RWPE2 (cell line): ENCODE measurements around the gene SLCO4A1.

Experiments used
- ATAC-seq: fragments of 200-7000 bp; cut with Tn5 transposase; 3 replicates; pipeline ENCODE4 v1.9.1; 2021; ENCODE audit warnings: low read depth
- DNase-seq: peaks from one replicate; pipeline ENCODE4 v3.0.0-alpha.2; 2020; ENCODE audit warnings: low spot score
- H3K27ac ChIP-seq: fragments of 450-650 bp; 2 replicates; pipeline ENCODE4 v1.5.1; 2017; ENCODE audit warnings: mild to moderate bottlenecking; ENCODE audit not compliant: poor library complexity, severe bottlenecking
- H3K27me3 ChIP-seq: fragments of 250-450 bp; sonication (Bioruptor Pico); 2 replicates; pipeline ENCODE4 v1.5.1; 2021; ENCODE audit warnings: mild to moderate bottlenecking, moderate library complexity; ENCODE audit not compliant: insufficient read depth, poor library complexity, severe bottlenecking
- H3K36me3 ChIP-seq: fragments of 250-450 bp; sonication (Bioruptor Pico); 2 replicates; pipeline ENCODE4 v1.5.1; 2020; ENCODE audit warnings: low read depth, mild to moderate bottlenecking, moderate library complexity
- H3K4me1 ChIP-seq: fragments of 250-450 bp; sonication (Bioruptor Pico); 2 replicates; pipeline ENCODE4 v1.5.1; 2021; ENCODE audit warnings: mild to moderate bottlenecking, moderate library complexity; ENCODE audit not compliant: insufficient read depth, poor library complexity, severe bottlenecking
- H3K4me3 ChIP-seq: fragments of 250-450 bp; sonication (Bioruptor Pico); 2 replicates; pipeline ENCODE4 v1.5.1; 2021; ENCODE audit warnings: mild to moderate bottlenecking, moderate library complexity; ENCODE audit not compliant: severe bottlenecking
- H3K9me3 ChIP-seq: fragments of 250-450 bp; sonication (Bioruptor Pico); 2 replicates; pipeline ENCODE4 v1.5.1; 2021; ENCODE audit warnings: mild to moderate bottlenecking, moderate library complexity; ENCODE audit not compliant: severe bottlenecking
- TF ChIP-seq, protein P1 (sequence below): fragments of 450-650 bp; IDR thresholded peaks from one replicate; pipeline ENCODE4 v1.5.1; 2017; ENCODE audit warnings: mild to moderate bottlenecking, moderate library complexity; ENCODE audit not compliant: poor library complexity, severe bottlenecking

Gene SLCO4A1

GRCh38 chr20:62596486-62596885, 45.8 kb upstream of the SLCO4A1 start:
- H3K36me3 ChIP-seq = no peaks in the 10 kb centered on the region
- ATAC-seq = no peak
- peaks cover 23% of the 10 kb centered on the region for H3K4me1 ChIP-seq
- DNase-seq = no peak
- no peaks in the 10 kb centered on the region for H3K9me3 ChIP-seq
- TF ChIP-seq, protein P1, sequence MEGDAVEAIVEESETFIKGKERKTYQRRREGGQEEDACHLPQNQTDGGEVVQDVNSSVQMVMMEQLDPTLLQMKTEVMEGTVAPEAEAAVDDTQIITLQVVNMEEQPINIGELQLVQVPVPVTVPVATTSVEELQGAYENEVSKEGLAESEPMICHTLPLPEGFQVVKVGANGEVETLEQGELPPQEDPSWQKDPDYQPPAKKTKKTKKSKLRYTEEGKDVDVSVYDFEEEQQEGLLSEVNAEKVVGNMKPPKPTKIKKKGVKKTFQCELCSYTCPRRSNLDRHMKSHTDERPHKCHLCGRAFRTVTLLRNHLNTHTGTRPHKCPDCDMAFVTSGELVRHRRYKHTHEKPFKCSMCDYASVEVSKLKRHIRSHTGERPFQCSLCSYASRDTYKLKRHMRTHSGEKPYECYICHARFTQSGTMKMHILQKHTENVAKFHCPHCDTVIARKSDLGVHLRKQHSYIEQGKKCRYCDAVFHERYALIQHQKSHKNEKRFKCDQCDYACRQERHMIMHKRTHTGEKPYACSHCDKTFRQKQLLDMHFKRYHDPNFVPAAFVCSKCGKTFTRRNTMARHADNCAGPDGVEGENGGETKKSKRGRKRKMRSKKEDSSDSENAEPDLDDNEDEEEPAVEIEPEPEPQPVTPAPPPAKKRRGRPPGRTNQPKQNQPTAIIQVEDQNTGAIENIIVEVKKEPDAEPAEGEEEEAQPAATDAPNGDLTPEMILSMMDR = no peak
- H3K4me3 ChIP-seq = no peak overlapping the region
- H3K27ac ChIP-seq = no peak overlapping the region
- H3K27me3 ChIP-seq = no peaks in the 10 kb centered on the region

GRCh38 chr20:62596921-62597320, 45.4 kb upstream of the SLCO4A1 start:
- TF ChIP-seq, protein P1 = no peak
- Histone ChIP-seq H3K4me1 (peaks cover 27% of the 10 kb centered on the region), H3K36me3 (no peaks in the 10 kb centered on the region), H3K9me3 (no peaks in the 10 kb centered on the region), H3K27ac (no peak overlapping the region), H3K27me3 (no peaks in the 10 kb centered on the region), H3K4me3 (no peak overlapping the region)
- no peak for DNase-seq
- ATAC-seq = no peak

GRCh38 chr20:62597416-62598115, 44.7 kb upstream of the SLCO4A1 start:
- no peak overlapping the region for H3K4me3 ChIP-seq
- peaks cover 33% of the 10 kb centered on the region for H3K4me1 ChIP-seq
- H3K9me3 ChIP-seq = no peaks in the 10 kb centered on the region
- no peaks in the 10 kb centered on the region for H3K27me3 ChIP-seq
- DNase-seq (no peak), ATAC-seq (no peak)
- H3K27ac ChIP-seq = no peak overlapping the region
- TF ChIP-seq, protein P1 = no peak
- H3K36me3 ChIP-seq = no peaks in the 10 kb centered on the region

GRCh38 chr20:62598761-62599194, 43.5 kb upstream of the SLCO4A1 start:
- TF ChIP-seq, protein P1 = no peak
- Histone ChIP-seq H3K36me3 (no peaks in the 10 kb centered on the region), H3K27ac (no peak overlapping the region), H3K9me3 (no peaks in the 10 kb centered on the region), H3K27me3 (no peaks in the 10 kb centered on the region), H3K4me1 (peaks cover 43% of the 10 kb centered on the region), H3K4me3 (no peak overlapping the region)
- ATAC-seq = peak; percentile 61
- no peak for DNase-seq

GRCh38 chr20:62599216-62600110, 42.8 kb upstream of the SLCO4A1 start:
- no peaks in the 10 kb centered on the region for H3K36me3 ChIP-seq
- H3K27me3 ChIP-seq = no peaks in the 10 kb centered on the region
- H3K9me3 ChIP-seq = no peaks in the 10 kb centered on the region
- TF ChIP-seq, protein P1 = no peak
- ATAC-seq (no peak), DNase-seq (no peak)
- H3K27ac ChIP-seq = no peak overlapping the region
- no peak overlapping the region for H3K4me3 ChIP-seq
- H3K4me1 ChIP-seq = peaks cover 43% of the 10 kb centered on the region
